ENCODE results near the gene ENPEP. TPM values are rescaled to one million over a fixed set of nuclear protein-coding genes. Genes with fewer than 3 reads are reported as not detected.

Gene ENPEP
- total RNA-seq, 1 experiment from 2014 or later = not detected

DNA sequence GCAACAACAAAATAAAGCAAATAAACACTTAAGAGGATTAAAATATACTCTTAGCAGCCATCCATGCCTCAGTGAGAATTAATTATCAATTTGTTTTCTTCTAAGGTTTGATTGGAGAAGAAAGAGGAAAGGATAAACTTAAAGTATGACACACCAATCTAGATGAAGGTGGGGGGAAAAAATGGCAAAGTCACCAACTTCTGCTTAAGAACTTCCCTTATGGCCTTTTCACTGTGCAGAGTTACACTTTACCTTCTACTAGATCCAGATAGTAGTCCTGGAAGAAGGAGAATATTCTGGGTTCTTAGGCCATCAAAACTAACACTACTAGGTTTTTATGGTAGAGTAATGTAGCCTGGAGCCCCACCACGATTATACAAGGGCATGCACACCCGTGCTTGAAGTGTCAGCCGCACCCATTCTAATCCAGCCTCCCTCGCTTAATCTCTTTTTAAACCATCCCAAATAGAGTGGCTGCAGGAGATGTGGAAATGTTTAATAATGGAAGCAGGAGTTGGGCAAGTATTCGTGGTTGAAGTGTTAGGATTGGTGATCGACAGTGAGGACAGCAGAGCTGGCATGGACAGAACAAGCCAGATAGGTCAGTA, 14.1 kb downstream of the ENPEP start:
- H3F3A ChIP-seq (ENCODE audit: low read length, unreplicated experiment) = no peaks in the 10 kb centered on the region
- no peak for DNase-seq
- H4K20me1 ChIP-seq (ENCODE audit: low read length) = no peaks in the 10 kb centered on the region
- H3K27ac ChIP-seq (ENCODE audit: low read length) = no peak overlapping the region
- H3K79me2 ChIP-seq (ENCODE audit: low read length) = no peaks in the 10 kb centered on the region
- peaks cover 14% of the 10 kb centered on the region; the same call in 1 of the 2 replicates for H3K27me3 ChIP-seq (ENCODE audit: low read length)
- ChIA-PET POLR2A (ENCODE audit: unreplicated experiment) (no interaction called here), CTCF (no interaction called here)
- intact Hi-C loops (cut with micrococcal nuclease) = no loop called here
- H2AFZ ChIP-seq (ENCODE audit: low read length) = no peak overlapping the region
- no peaks in the 10 kb centered on the region for H3K9me3 ChIP-seq (ENCODE audit: low read length)
- TF ChIP-seq EZH2phosphoT487 (IDR thresholded peaks at IDR 0.05; ENCODE audit: borderline replicate concordance, low read length) (no peak), EZH2 (IDR thresholded peaks at IDR 0.05; ENCODE audit: low read length, unreplicated experiment) (no peak)
- TF ChIP-seq, protein P1, sequence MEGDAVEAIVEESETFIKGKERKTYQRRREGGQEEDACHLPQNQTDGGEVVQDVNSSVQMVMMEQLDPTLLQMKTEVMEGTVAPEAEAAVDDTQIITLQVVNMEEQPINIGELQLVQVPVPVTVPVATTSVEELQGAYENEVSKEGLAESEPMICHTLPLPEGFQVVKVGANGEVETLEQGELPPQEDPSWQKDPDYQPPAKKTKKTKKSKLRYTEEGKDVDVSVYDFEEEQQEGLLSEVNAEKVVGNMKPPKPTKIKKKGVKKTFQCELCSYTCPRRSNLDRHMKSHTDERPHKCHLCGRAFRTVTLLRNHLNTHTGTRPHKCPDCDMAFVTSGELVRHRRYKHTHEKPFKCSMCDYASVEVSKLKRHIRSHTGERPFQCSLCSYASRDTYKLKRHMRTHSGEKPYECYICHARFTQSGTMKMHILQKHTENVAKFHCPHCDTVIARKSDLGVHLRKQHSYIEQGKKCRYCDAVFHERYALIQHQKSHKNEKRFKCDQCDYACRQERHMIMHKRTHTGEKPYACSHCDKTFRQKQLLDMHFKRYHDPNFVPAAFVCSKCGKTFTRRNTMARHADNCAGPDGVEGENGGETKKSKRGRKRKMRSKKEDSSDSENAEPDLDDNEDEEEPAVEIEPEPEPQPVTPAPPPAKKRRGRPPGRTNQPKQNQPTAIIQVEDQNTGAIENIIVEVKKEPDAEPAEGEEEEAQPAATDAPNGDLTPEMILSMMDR (conservative IDR thresholded peaks at IDR 0.05; ENCODE audit: low read depth, low read length) = no peak
- no peak overlapping the region for H3K4me3 ChIP-seq (ENCODE audit: low read length)
- ATAC-seq = no peak
- no peak overlapping the region for H3K4me2 ChIP-seq (ENCODE audit: low read length)
- no TSS peak for BruUV-seq (replicated peaks)
- H3K4me1 ChIP-seq (ENCODE audit: insufficient read depth, low read length) = peaks cover 13% of the 10 kb centered on the region
- no peaks in the 10 kb centered on the region for H3K9me2 ChIP-seq (replicated peaks; ENCODE audit: low read length)
- H3K9ac ChIP-seq (ENCODE audit: low read length) = no peak overlapping the region
- H3K36me3 ChIP-seq (ENCODE audit: low read depth, low read length) = no peaks in the 10 kb centered on the region

- BruUV-seq (replicated peaks) = no TSS peak
- H3K36me3 ChIP-seq (ENCODE audit: low read depth, low read length) = no peaks in the 10 kb centered on the region
- H3K4me3 ChIP-seq (ENCODE audit: low read length) = no peak overlapping the region
- ATAC-seq (no peak), DNase-seq (no peak)
- ChIA-PET POLR2A (ENCODE audit: unreplicated experiment) (no interaction called here), CTCF (no interaction called here)
- H2AFZ ChIP-seq (ENCODE audit: low read length) = no peak overlapping the region
- no peaks in the 10 kb centered on the region for H4K20me1 ChIP-seq (ENCODE audit: low read length)
- intact Hi-C loops (cut with micrococcal nuclease) = no loop called here
- TF ChIP-seq EZH2 (IDR thresholded peaks at IDR 0.05; ENCODE audit: low read length, unreplicated experiment) = no peak
- TF ChIP-seq, protein P1 (conservative IDR thresholded peaks at IDR 0.05; ENCODE audit: low read depth, low read length) = no peak
- no peak for TF ChIP-seq EZH2phosphoT487 (IDR thresholded peaks at IDR 0.05; ENCODE audit: borderline replicate concordance, low read length)
- no peaks in the 10 kb centered on the region for H3K79me2 ChIP-seq (ENCODE audit: low read length)
- H3K9me3 ChIP-seq (ENCODE audit: low read length) = no peaks in the 10 kb centered on the region
- H3K9me2 ChIP-seq (replicated peaks; ENCODE audit: low read length) = no peaks in the 10 kb centered on the region
- H3K4me2 ChIP-seq (ENCODE audit: low read length) = no peak overlapping the region
- H3K27ac ChIP-seq (ENCODE audit: low read length) = no peak overlapping the region
- no peaks in the 10 kb centered on the region for H3F3A ChIP-seq (ENCODE audit: low read length, unreplicated experiment)
- peaks cover 14% of the 10 kb centered on the region; the same call in 1 of the 2 replicates for H3K27me3 ChIP-seq (ENCODE audit: low read length)
- H3K9ac ChIP-seq (ENCODE audit: low read length) = no peak overlapping the region
- peaks cover 6% of the 10 kb centered on the region for H3K4me1 ChIP-seq (ENCODE audit: insufficient read depth, low read length)
Measured at GRCh38 chr4:110492522-110492921, 16.6 kb downstream of the ENPEP start.

- Histone ChIP-seq H2AFZ (ENCODE audit: low read length) (no peak overlapping the region), H3K27me3 (ENCODE audit: low read length) (peaks cover 14% of the 10 kb centered on the region; the same call in 1 of the 2 replicates), H3K36me3 (ENCODE audit: low read depth, low read length) (no peaks in the 10 kb centered on the region), H3K4me1 (ENCODE audit: insufficient read depth, low read length) (no peaks in the 10 kb centered on the region), H3K9me2 (replicated peaks; ENCODE audit: low read length) (no peaks in the 10 kb centered on the region), H4K20me1 (ENCODE audit: low read length) (no peaks in the 10 kb centered on the region), H3K9me3 (ENCODE audit: low read length) (no peaks in the 10 kb centered on the region), H3K9ac (ENCODE audit: low read length) (no peak overlapping the region), H3K4me3 (ENCODE audit: low read length) (no peak overlapping the region), H3K79me2 (ENCODE audit: low read length) (no peaks in the 10 kb centered on the region), H3K27ac (ENCODE audit: low read length) (no peak overlapping the region), H3F3A (ENCODE audit: low read length, unreplicated experiment) (no peaks in the 10 kb centered on the region), H3K4me2 (ENCODE audit: low read length) (no peak overlapping the region)
- TF ChIP-seq EZH2 (IDR thresholded peaks at IDR 0.05; ENCODE audit: low read length, unreplicated experiment) (no peak), EZH2phosphoT487 (IDR thresholded peaks at IDR 0.05; ENCODE audit: borderline replicate concordance, low read length) (no peak)
- no TSS peak for BruUV-seq (replicated peaks)
- ATAC-seq (no peak), DNase-seq (no peak)
- intact Hi-C loops (cut with micrococcal nuclease) = no loop called here
- POLR2A ChIA-PET (ENCODE audit: unreplicated experiment) = no interaction called here
- CTCF ChIA-PET = no interaction called here
Measured at GRCh38 chr4:110493520-110493919, 17.6 kb downstream of the ENPEP start.

Measured in PC-3 (cell line).